ENCODE results near the gene PHF21A. TPM values are rescaled to one million over a fixed set of nuclear protein-coding genes. Genes with fewer than 3 reads are reported as not detected.

PHF21A gene
- total and polyA plus RNA-seq, 2 of the 13 experiments (the other 11 are each of a cell fraction or from before 2014, with no cell fraction given): 4.1 to 34.6 TPM

DNA sequence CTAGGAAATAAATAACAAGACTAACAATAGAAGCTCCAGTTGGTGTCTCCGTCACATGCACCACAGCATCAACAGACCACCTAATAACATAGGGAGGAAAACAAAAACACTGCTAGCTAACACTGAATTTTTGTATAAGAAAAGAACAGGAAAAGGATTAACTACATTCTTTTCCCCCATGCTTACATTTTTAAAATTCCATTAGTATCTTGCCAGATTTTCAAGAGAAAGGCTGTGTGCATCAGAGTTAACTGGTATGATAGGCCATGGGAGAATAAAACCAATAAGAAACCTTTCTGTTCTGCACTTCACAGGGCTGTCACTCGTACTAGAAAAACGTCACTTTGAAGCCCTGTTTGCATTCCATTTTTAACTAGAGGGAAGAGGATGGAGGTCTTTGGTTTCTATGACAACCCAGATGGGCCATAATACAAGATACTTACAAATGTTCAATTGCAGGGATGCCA lies 119.8 kb downstream of the PHF21A start:
- no peaks in the 10 kb centered on the region for H3K79me2 ChIP-seq (ENCODE audit: insufficient read depth, low read length)
- no peak overlapping the region for H3K4me2 ChIP-seq (ENCODE audit: low read depth, low read length)
- intact Hi-C loops (cut with micrococcal nuclease; ENCODE audit: unreplicated experiment) (loop anchor here (10.0 kb wide), 1 partner anchor 157 kb away; the partner anchor contains the start of gene CRY2), in situ Hi-C loops (cut with HindIII; ENCODE audit: extremely low pct_ligation_motif_present, low pct_unique_long_range_greater_than_20kb) (no loop called here)
- H3K27ac ChIP-seq (ENCODE audit: extremely low read length, insufficient read depth, low read length): no peak overlapping the region
- no peak overlapping the region for H2AFZ ChIP-seq (ENCODE audit: low read length)
- WGBS (ENCODE audit: low lambda C conversion rate): 88% methylated on average over 3 of the region's 3 CpGs
- no TSS peak for BruUV-seq (replicated peaks)
- ChIA-PET POLR2A (no interaction called here), CTCF (ENCODE audit: low intra/inter-chr PET ratio, low total read pairs) (no interaction called here)
- no peak for DNase-seq (ENCODE audit: low spot score)
- no peak for ATAC-seq
- peaks cover 4% of the 10 kb centered on the region; the same call in 1 of the 2 replicates for H4K20me1 ChIP-seq (ENCODE audit: insufficient read depth, low read length)
- no peak for FAIRE-seq
- no peak for TF ChIP-seq MTA3 (CRISPR knock-in tag; IDR thresholded peaks at IDR 0.05)
- TF ChIP-seq ZNF850 (CRISPR knock-in tag; conservative IDR thresholded peaks at IDR 0.05): no peak
- no peak for TF ChIP-seq ZNF143 (CRISPR knock-in tag; IDR thresholded peaks at IDR 0.05)
- TF ChIP-seq, protein P1, sequence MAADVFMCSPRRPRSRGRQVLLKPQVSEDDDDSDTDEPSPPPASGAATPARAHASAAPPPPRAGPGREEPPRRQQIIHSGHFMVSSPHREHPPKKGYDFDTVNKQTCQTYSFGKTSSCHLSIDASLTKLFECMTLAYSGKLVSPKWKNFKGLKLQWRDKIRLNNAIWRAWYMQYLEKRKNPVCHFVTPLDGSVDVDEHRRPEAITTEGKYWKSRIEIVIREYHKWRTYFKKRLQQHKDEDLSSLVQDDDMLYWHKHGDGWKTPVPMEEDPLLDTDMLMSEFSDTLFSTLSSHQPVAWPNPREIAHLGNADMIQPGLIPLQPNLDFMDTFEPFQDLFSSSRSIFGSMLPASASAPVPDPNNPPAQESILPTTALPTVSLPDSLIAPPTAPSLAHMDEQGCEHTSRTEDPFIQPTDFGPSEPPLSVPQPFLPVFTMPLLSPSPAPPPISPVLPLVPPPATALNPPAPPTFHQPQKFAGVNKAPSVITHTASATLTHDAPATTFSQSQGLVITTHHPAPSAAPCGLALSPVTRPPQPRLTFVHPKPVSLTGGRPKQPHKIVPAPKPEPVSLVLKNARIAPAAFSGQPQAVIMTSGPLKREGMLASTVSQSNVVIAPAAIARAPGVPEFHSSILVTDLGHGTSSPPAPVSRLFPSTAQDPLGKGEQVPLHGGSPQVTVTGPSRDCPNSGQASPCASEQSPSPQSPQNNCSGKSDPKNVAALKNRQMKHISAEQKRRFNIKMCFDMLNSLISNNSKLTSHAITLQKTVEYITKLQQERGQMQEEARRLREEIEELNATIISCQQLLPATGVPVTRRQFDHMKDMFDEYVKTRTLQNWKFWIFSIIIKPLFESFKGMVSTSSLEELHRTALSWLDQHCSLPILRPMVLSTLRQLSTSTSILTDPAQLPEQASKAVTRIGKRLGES (CRISPR knock-in tag; IDR thresholded peaks at IDR 0.05; ENCODE audit: borderline replicate concordance): no peak
- TF ChIP-seq ETV6 (CRISPR knock-in tag; conservative IDR thresholded peaks at IDR 0.05): no peak
- TF ChIP-seq, protein P2, sequence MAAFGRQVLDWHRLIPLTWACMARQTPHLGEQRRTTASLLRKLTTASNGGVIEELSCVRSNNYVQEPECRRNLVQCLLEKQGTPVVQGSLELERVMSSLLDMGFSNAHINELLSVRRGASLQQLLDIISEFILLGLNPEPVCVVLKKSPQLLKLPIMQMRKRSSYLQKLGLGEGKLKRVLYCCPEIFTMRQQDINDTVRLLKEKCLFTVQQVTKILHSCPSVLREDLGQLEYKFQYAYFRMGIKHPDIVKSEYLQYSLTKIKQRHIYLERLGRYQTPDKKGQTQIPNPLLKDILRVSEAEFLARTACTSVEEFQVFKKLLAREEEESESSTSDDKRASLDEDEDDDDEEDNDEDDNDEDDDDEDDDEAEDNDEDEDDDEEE (CRISPR knock-in tag; IDR thresholded peaks at IDR 0.05): no peak
- no peak for TF ChIP-seq PHF21A (CRISPR knock-in tag; IDR thresholded peaks at IDR 0.05)
- TF ChIP-seq ZNF772 (CRISPR knock-in tag; IDR thresholded peaks at IDR 0.05): no peak
- TF ChIP-seq, protein P3, sequence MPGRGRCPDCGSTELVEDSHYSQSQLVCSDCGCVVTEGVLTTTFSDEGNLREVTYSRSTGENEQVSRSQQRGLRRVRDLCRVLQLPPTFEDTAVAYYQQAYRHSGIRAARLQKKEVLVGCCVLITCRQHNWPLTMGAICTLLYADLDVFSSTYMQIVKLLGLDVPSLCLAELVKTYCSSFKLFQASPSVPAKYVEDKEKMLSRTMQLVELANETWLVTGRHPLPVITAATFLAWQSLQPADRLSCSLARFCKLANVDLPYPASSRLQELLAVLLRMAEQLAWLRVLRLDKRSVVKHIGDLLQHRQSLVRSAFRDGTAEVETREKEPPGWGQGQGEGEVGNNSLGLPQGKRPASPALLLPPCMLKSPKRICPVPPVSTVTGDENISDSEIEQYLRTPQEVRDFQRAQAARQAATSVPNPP (CRISPR knock-in tag; IDR thresholded peaks at IDR 0.05): no peak
- TF ChIP-seq FOXA1 (IDR thresholded peaks at IDR 0.05): no peak
- no peak for TF ChIP-seq FOXA1 (CRISPR knock-in tag; IDR thresholded peaks at IDR 0.05)
- TF ChIP-seq ZNF543 (CRISPR knock-in tag; IDR thresholded peaks at IDR 0.05): no peak
- no peak overlapping the region for H3K9ac ChIP-seq (ENCODE audit: insufficient read depth, low read depth, low read length)
- H3K4me3 ChIP-seq (replicated peaks in 1 of 3; ENCODE audit: insufficient read depth in 1 of 3, low read depth in 2 of 3, low read length in 3 of 3): no peak overlapping the region
- no peaks in the 10 kb centered on the region; a peak in 1 of 5 replicates for H3K36me3 ChIP-seq (replicated peaks in 1 of 2; ENCODE audit: control insufficient read depth in 1 of 2, insufficient read depth in 2 of 2, low read length in 2 of 2)
- no peaks in the 10 kb centered on the region for H3K9me3 ChIP-seq (ENCODE audit: low read length)
- H3K27me3 ChIP-seq (ENCODE audit: control insufficient read depth in 1 of 2, insufficient read depth in 2 of 2, low read length in 2 of 2): no peaks in the 10 kb centered on the region
- no peaks in the 10 kb centered on the region for H3K4me1 ChIP-seq (ENCODE audit: insufficient read depth, low read length)
